Measurements from ENCODE around the gene TBC1D3B.

Gene TBC1D3B

DNA sequence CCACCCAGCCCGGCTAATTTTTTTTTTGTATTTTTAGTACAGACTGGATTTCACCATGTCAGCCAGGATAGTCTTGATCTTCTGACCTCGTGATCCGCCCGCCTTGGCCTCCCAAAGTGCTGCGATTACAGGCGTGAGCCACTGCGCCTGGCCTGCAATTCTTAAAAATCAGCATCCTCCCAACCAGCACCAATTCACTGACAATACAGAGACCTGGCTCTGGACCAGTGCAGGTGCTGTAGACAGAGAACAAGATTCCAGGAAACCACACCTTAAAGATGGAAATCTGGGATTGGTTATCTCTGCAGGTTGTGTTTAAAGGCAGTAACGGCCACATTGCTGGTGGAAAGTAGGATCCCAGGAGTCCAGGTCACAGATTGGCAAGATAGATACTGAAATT is 33.6 kb downstream of the TBC1D3B start:
- H3K9ac ChIP-seq (ENCODE audit: low read depth in 1 of 2, low read length in 2 of 2) = no peak overlapping the region
- no peaks in the 10 kb centered on the region for H3K36me3 ChIP-seq (ENCODE audit: control insufficient read depth in 1 of 2, insufficient read depth in 2 of 2, low read length in 2 of 2)
- no peaks in the 10 kb centered on the region for H3K9me3 ChIP-seq (ENCODE audit: control insufficient read depth in 1 of 2, low read length in 2 of 2)

GRCh38 chr17:36142235-36142634 is 34.2 kb downstream of the TBC1D3B start:
- no peaks in the 10 kb centered on the region for H3K4me1 ChIP-seq (ENCODE audit: control insufficient read depth in 1 of 2, insufficient read depth in 2 of 2, low read length in 2 of 2)
- no peaks in the 10 kb centered on the region for H3K36me3 ChIP-seq (ENCODE audit: control insufficient read depth in 1 of 2, insufficient read depth in 2 of 2, low read length in 2 of 2)
- H3K27ac ChIP-seq (ENCODE audit: low read depth, low read length) = no peak overlapping the region
- no peaks in the 10 kb centered on the region for H3K27me3 ChIP-seq (ENCODE audit: control insufficient read depth in 1 of 2, insufficient read depth in 2 of 2, low read length in 2 of 2)
- no peak overlapping the region for H3K9ac ChIP-seq (ENCODE audit: low read depth in 1 of 2, low read length in 2 of 2)
- H3K4me3 ChIP-seq (ENCODE audit: low read depth in 1 of 2, low read length in 2 of 2) = no peak overlapping the region
- H3K9me3 ChIP-seq (ENCODE audit: control insufficient read depth in 1 of 2, low read length in 2 of 2) = no peaks in the 10 kb centered on the region

More for the DNA sequence above, 33.6 kb downstream of the TBC1D3B start:
- no peak overlapping the region for H3K4me3 ChIP-seq (ENCODE audit: low read depth in 1 of 2, low read length in 2 of 2)
- no peak overlapping the region for H3K27ac ChIP-seq (ENCODE audit: low read depth, low read length)
- H3K27me3 ChIP-seq (ENCODE audit: control insufficient read depth in 1 of 2, insufficient read depth in 2 of 2, low read length in 2 of 2) = no peaks in the 10 kb centered on the region
- no peaks in the 10 kb centered on the region for H3K4me1 ChIP-seq (ENCODE audit: control insufficient read depth in 1 of 2, insufficient read depth in 2 of 2, low read length in 2 of 2)

- no peak overlapping the region for H3K9ac ChIP-seq (ENCODE audit: low read depth in 1 of 2, low read length in 2 of 2)
- H3K9me3 ChIP-seq (ENCODE audit: control insufficient read depth in 1 of 2, low read length in 2 of 2) = no peaks in the 10 kb centered on the region
- H3K4me1 ChIP-seq (ENCODE audit: control insufficient read depth in 1 of 2, insufficient read depth in 2 of 2, low read length in 2 of 2) = peaks cover 8 to 24% of the 10 kb centered on the region in 2 donors
- H3K27me3 ChIP-seq (ENCODE audit: control insufficient read depth in 1 of 2, insufficient read depth in 2 of 2, low read length in 2 of 2) = no peaks in the 10 kb centered on the region
- H3K4me3 ChIP-seq (ENCODE audit: low read depth in 1 of 2, low read length in 2 of 2) = no peak overlapping the region
- H3K27ac ChIP-seq (ENCODE audit: low read depth, low read length) = no peak overlapping the region
- no peaks in the 10 kb centered on the region for H3K36me3 ChIP-seq (ENCODE audit: control insufficient read depth in 1 of 2, insufficient read depth in 2 of 2, low read length in 2 of 2)
Measured at GRCh38 chr17:36136439-36136838, 40.0 kb downstream of the TBC1D3B start.

DNA sequence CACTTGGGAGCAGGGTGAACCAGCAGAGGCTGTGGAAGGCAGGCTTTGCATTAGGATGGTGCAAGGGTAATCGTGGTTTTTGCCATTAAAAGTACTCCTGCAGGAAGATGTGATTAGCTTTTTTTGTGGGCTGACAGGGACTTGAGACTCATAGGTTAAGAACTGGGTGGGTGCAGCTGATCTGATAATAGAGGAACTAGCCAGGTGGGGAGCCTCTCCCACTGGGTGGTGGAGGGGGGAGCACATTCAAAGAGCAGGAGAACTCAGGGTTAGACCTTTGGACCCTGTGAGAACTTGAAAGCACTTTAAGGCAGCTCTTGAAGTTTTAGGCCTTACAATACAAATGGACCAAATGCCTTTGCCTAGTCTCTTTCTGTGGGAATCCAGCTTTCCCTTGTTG is 40.4 kb downstream of the TBC1D3B start:
- Histone ChIP-seq H3K36me3 (ENCODE audit: control insufficient read depth in 1 of 2, insufficient read depth in 2 of 2, low read length in 2 of 2) (no peaks in the 10 kb centered on the region), H3K9ac (ENCODE audit: low read depth in 1 of 2, low read length in 2 of 2) (no peak overlapping the region), H3K4me1 (ENCODE audit: control insufficient read depth in 1 of 2, insufficient read depth in 2 of 2, low read length in 2 of 2) (peaks cover 8 to 24% of the 10 kb centered on the region in 2 donors), H3K9me3 (ENCODE audit: control insufficient read depth in 1 of 2, low read length in 2 of 2) (no peaks in the 10 kb centered on the region), H3K4me3 (ENCODE audit: low read depth in 1 of 2, low read length in 2 of 2) (no peak overlapping the region), H3K27ac (ENCODE audit: low read depth, low read length) (no peak overlapping the region), H3K27me3 (ENCODE audit: control insufficient read depth in 1 of 2, insufficient read depth in 2 of 2, low read length in 2 of 2) (no peaks in the 10 kb centered on the region)

DNA sequence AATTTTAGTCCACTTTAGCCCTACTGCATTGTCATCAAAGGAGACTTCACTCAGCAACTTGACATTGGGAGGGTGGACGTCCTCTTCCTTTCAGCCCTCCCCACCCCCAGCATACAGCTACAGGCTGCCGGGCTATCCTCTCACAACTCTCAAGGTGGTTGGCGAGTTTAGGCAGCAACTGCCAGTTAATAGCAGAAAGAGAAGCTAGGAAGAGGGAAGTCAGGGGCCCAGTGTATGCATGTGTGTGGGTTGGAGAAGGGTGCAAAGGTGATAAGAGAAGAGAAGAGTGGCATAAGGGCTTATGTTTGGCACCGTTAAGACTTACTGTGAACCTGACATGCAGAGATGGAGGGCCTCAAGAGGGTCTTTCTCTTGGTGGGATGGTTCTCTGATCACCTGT is 41.0 kb downstream of the TBC1D3B start:
- H3K9me3 ChIP-seq (ENCODE audit: control insufficient read depth in 1 of 2, low read length in 2 of 2) = no peaks in the 10 kb centered on the region
- H3K9ac ChIP-seq (ENCODE audit: low read depth in 1 of 2, low read length in 2 of 2) = no peak overlapping the region
- H3K27me3 ChIP-seq (ENCODE audit: control insufficient read depth in 1 of 2, insufficient read depth in 2 of 2, low read length in 2 of 2) = no peaks in the 10 kb centered on the region
- H3K36me3 ChIP-seq (ENCODE audit: control insufficient read depth in 1 of 2, insufficient read depth in 2 of 2, low read length in 2 of 2) = no peaks in the 10 kb centered on the region
- H3K4me3 ChIP-seq (ENCODE audit: low read depth in 1 of 2, low read length in 2 of 2) = no peak overlapping the region
- peaks cover 8 to 24% of the 10 kb centered on the region in 2 donors for H3K4me1 ChIP-seq (ENCODE audit: control insufficient read depth in 1 of 2, insufficient read depth in 2 of 2, low read length in 2 of 2)
- H3K27ac ChIP-seq (ENCODE audit: low read depth, low read length) = no peak overlapping the region

GRCh38 chr17:36133602-36134236 is 42.7 kb downstream of the TBC1D3B start:
- Histone ChIP-seq H3K4me1 (ENCODE audit: control insufficient read depth in 1 of 2, insufficient read depth in 2 of 2, low read length in 2 of 2) (peaks cover 8 to 25% of the 10 kb centered on the region in 2 donors), H3K27me3 (ENCODE audit: control insufficient read depth in 1 of 2, insufficient read depth in 2 of 2, low read length in 2 of 2) (no peaks in the 10 kb centered on the region), H3K4me3 (ENCODE audit: low read depth in 1 of 2, low read length in 2 of 2) (no peak overlapping the region), H3K9me3 (ENCODE audit: control insufficient read depth in 1 of 2, low read length in 2 of 2) (no peaks in the 10 kb centered on the region), H3K9ac (ENCODE audit: low read depth in 1 of 2, low read length in 2 of 2) (no peak overlapping the region), H3K27ac (ENCODE audit: low read depth, low read length) (no peak overlapping the region), H3K36me3 (ENCODE audit: control insufficient read depth in 1 of 2, insufficient read depth in 2 of 2, low read length in 2 of 2) (no peaks in the 10 kb centered on the region)

- Histone ChIP-seq H3K27me3 (ENCODE audit: control insufficient read depth in 1 of 2, insufficient read depth in 2 of 2, low read length in 2 of 2) (no peaks in the 10 kb centered on the region), H3K9ac (ENCODE audit: low read depth in 1 of 2, low read length in 2 of 2) (no peak overlapping the region), H3K4me1 (ENCODE audit: control insufficient read depth in 1 of 2, insufficient read depth in 2 of 2, low read length in 2 of 2) (peaks cover 18 to 31% of the 10 kb centered on the region in 2 donors), H3K36me3 (ENCODE audit: control insufficient read depth in 1 of 2, insufficient read depth in 2 of 2, low read length in 2 of 2) (no peaks in the 10 kb centered on the region), H3K4me3 (ENCODE audit: low read depth in 1 of 2, low read length in 2 of 2) (no peak overlapping the region), H3K9me3 (ENCODE audit: control insufficient read depth in 1 of 2, low read length in 2 of 2) (no peaks in the 10 kb centered on the region), H3K27ac (ENCODE audit: low read depth, low read length) (no peak overlapping the region)
Measured at GRCh38 chr17:36132421-36132831, 44.0 kb downstream of the TBC1D3B start.

DNA sequence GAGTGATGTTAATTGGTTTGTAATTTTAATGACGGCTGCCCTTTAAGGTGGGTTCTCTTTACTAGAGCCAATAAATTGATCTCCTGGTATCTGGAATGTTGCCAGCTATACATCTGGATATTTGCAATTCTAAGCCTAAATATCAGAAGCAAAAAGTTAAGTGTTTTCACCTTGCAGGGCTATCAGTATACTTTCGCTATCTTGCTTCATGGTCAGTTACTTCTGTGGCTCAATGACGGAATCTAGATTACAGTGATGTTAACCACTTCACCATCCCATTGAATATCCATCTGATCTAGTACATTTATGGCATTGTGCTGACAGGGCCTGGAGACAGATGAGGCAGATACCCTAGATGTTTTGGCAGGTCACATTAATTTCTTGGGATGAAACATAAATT is 44.5 kb downstream of the TBC1D3B start:
- H3K9ac ChIP-seq (ENCODE audit: low read depth in 1 of 2, low read length in 2 of 2) = no peak overlapping the region
- H3K4me1 ChIP-seq (ENCODE audit: control insufficient read depth in 1 of 2, insufficient read depth in 2 of 2, low read length in 2 of 2) = peaks cover 20 to 30% of the 10 kb centered on the region in 2 donors
- no peak overlapping the region for H3K4me3 ChIP-seq (ENCODE audit: low read depth in 1 of 2, low read length in 2 of 2)
- H3K27ac ChIP-seq (ENCODE audit: low read depth, low read length) = no peak overlapping the region
- H3K36me3 ChIP-seq (ENCODE audit: control insufficient read depth in 1 of 2, insufficient read depth in 2 of 2, low read length in 2 of 2) = no peaks in the 10 kb centered on the region
- no peaks in the 10 kb centered on the region for H3K9me3 ChIP-seq (ENCODE audit: control insufficient read depth in 1 of 2, low read length in 2 of 2)
- no peaks in the 10 kb centered on the region for H3K27me3 ChIP-seq (ENCODE audit: control insufficient read depth in 1 of 2, insufficient read depth in 2 of 2, low read length in 2 of 2)

DNA sequence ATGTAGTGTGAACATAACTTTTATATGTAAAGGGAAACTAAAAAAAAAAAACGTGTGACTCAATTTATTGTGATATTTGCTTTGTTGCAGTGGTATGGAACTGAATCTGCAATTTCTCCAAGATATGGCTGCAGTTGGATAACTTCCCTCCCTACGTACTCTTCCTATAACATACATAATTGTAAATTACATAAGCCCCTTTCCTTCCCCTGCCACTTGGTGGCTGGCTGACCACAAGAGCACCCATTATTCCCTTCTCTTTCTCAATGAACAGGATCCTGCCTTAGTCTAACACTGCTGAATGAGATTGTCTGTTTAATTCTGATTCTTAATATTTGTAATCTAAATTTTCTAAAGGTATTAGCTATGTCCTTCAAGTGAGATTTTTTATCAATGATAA is 45.0 kb downstream of the TBC1D3B start:
- H3K36me3 ChIP-seq (ENCODE audit: control insufficient read depth in 1 of 2, insufficient read depth in 2 of 2, low read length in 2 of 2) = no peaks in the 10 kb centered on the region
- H3K27ac ChIP-seq (ENCODE audit: low read depth, low read length) = no peak overlapping the region
- no peaks in the 10 kb centered on the region for H3K27me3 ChIP-seq (ENCODE audit: control insufficient read depth in 1 of 2, insufficient read depth in 2 of 2, low read length in 2 of 2)
- H3K4me1 ChIP-seq (ENCODE audit: control insufficient read depth in 1 of 2, insufficient read depth in 2 of 2, low read length in 2 of 2) = peaks cover 15 to 25% of the 10 kb centered on the region in 2 donors
- H3K4me3 ChIP-seq (ENCODE audit: low read depth in 1 of 2, low read length in 2 of 2) = no peak overlapping the region
- no peak overlapping the region for H3K9ac ChIP-seq (ENCODE audit: low read depth in 1 of 2, low read length in 2 of 2)
- H3K9me3 ChIP-seq (ENCODE audit: control insufficient read depth in 1 of 2, low read length in 2 of 2) = no peaks in the 10 kb centered on the region

DNA sequence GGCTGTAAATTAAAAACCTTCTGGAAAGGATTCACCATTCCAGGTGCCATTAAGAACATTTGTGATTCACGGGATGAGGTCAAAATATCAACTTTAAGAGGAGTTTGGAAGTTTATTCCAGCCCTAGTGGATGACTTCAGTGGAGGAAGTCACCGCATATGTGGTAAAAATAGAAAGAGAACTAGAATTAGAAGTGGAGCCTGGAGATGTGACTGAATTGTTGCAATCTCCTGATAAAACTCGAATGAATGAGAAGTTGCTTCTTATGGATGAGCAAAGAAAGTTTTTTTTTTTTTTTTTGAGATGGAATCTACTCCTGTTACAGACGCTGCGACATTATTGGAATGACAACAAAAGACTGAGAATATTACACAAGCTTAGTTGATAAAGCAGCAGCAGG is 46.1 kb downstream of the TBC1D3B start:
- H3K9me3 ChIP-seq (ENCODE audit: control insufficient read depth in 1 of 2, low read length in 2 of 2) = peaks cover 9% of the 10 kb centered on the region in 2 donors
- H3K27me3 ChIP-seq (ENCODE audit: control insufficient read depth in 1 of 2, insufficient read depth in 2 of 2, low read length in 2 of 2) = no peaks in the 10 kb centered on the region
- H3K4me1 ChIP-seq (ENCODE audit: control insufficient read depth in 1 of 2, insufficient read depth in 2 of 2, low read length in 2 of 2) = peaks cover 12 to 14% of the 10 kb centered on the region in 2 donors
- H3K4me3 ChIP-seq (ENCODE audit: low read depth in 1 of 2, low read length in 2 of 2) = no peak overlapping the region
- no peaks in the 10 kb centered on the region for H3K36me3 ChIP-seq (ENCODE audit: control insufficient read depth in 1 of 2, insufficient read depth in 2 of 2, low read length in 2 of 2)
- H3K9ac ChIP-seq (ENCODE audit: low read depth in 1 of 2, low read length in 2 of 2) = no peak overlapping the region
- H3K27ac ChIP-seq (ENCODE audit: low read depth, low read length) = no peak overlapping the region
